Measurements from ENCODE around the gene TSPAN18.

TSPAN18 gene

DNA sequence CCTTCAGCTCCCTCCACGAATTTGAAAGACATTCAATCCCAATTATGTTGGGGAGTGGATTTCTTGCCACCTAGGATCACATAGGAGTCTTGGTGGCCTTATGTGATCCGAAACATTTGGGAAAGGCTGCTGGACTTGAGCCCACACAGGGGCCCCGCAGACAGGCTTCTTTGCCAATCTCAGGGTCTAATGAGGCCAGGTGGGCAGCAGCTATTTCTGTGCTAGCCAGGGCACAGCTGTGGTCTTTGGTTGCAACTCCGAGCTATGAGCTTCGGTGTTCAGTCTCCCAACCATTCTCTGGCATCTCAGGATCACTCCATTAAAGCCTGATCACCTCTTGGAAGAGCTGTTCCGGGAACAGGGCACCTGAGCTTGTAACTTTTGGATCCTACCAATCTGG, 139.5 kb downstream of the TSPAN18 start:
- no peak overlapping the region for H3K4me3 ChIP-seq (ENCODE audit: low read depth, low read length)
- CTCF ChIA-PET = interaction anchor here (0.7 to 1.3 kb wide), 3 partner anchors 21 to 70 kb away, joined by 3 to 9 read pairs (median 3); no protein-coding TSS in a partner anchor
- TF ChIP-seq ZIC2 (tag by site-specific recombination; IDR thresholded peaks at IDR 0.05) = no peak
- TF ChIP-seq ZNF530 (tag by site-specific recombination; IDR thresholded peaks at IDR 0.05; ENCODE audit: low read depth) = no peak
- TF ChIP-seq OVOL3 (tag by site-specific recombination; IDR thresholded peaks at IDR 0.05) = no peak
- no peak for TF ChIP-seq ZNF777 (tag by site-specific recombination; IDR thresholded peaks at IDR 0.05; ENCODE audit: borderline replicate concordance)
- TF ChIP-seq, protein P1, sequence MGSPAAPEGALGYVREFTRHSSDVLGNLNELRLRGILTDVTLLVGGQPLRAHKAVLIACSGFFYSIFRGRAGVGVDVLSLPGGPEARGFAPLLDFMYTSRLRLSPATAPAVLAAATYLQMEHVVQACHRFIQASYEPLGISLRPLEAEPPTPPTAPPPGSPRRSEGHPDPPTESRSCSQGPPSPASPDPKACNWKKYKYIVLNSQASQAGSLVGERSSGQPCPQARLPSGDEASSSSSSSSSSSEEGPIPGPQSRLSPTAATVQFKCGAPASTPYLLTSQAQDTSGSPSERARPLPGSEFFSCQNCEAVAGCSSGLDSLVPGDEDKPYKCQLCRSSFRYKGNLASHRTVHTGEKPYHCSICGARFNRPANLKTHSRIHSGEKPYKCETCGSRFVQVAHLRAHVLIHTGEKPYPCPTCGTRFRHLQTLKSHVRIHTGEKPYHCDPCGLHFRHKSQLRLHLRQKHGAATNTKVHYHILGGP (tag by site-specific recombination; IDR thresholded peaks at IDR 0.05) = no peak
- TF ChIP-seq ZNF175 (tag by site-specific recombination; IDR thresholded peaks at IDR 0.05) = no peak
- TF ChIP-seq ZNF138 (tag by site-specific recombination; IDR thresholded peaks at IDR 0.05; ENCODE audit: borderline replicate concordance) = no peak
- TF ChIP-seq SALL2 (tag by site-specific recombination; IDR thresholded peaks at IDR 0.05; ENCODE audit: borderline replicate concordance) = no peak
- no peak for TF ChIP-seq ZNF623 (tag by site-specific recombination; IDR thresholded peaks at IDR 0.05)
- TF ChIP-seq ZNF350 (tag by site-specific recombination; IDR thresholded peaks at IDR 0.05) = no peak
- no peak for TF ChIP-seq ZNF140 (tag by site-specific recombination; IDR thresholded peaks at IDR 0.05)
- TF ChIP-seq, protein P2, sequence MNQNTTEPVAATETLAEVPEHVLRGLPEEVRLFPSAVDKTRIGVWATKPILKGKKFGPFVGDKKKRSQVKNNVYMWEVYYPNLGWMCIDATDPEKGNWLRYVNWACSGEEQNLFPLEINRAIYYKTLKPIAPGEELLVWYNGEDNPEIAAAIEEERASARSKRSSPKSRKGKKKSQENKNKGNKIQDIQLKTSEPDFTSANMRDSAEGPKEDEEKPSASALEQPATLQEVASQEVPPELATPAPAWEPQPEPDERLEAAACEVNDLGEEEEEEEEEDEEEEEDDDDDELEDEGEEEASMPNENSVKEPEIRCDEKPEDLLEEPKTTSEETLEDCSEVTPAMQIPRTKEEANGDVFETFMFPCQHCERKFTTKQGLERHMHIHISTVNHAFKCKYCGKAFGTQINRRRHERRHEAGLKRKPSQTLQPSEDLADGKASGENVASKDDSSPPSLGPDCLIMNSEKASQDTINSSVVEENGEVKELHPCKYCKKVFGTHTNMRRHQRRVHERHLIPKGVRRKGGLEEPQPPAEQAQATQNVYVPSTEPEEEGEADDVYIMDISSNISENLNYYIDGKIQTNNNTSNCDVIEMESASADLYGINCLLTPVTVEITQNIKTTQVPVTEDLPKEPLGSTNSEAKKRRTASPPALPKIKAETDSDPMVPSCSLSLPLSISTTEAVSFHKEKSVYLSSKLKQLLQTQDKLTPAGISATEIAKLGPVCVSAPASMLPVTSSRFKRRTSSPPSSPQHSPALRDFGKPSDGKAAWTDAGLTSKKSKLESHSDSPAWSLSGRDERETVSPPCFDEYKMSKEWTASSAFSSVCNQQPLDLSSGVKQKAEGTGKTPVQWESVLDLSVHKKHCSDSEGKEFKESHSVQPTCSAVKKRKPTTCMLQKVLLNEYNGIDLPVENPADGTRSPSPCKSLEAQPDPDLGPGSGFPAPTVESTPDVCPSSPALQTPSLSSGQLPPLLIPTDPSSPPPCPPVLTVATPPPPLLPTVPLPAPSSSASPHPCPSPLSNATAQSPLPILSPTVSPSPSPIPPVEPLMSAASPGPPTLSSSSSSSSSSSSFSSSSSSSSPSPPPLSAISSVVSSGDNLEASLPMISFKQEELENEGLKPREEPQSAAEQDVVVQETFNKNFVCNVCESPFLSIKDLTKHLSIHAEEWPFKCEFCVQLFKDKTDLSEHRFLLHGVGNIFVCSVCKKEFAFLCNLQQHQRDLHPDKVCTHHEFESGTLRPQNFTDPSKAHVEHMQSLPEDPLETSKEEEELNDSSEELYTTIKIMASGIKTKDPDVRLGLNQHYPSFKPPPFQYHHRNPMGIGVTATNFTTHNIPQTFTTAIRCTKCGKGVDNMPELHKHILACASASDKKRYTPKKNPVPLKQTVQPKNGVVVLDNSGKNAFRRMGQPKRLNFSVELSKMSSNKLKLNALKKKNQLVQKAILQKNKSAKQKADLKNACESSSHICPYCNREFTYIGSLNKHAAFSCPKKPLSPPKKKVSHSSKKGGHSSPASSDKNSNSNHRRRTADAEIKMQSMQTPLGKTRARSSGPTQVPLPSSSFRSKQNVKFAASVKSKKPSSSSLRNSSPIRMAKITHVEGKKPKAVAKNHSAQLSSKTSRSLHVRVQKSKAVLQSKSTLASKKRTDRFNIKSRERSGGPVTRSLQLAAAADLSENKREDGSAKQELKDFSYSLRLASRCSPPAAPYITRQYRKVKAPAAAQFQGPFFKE (tag by site-specific recombination; IDR thresholded peaks at IDR 0.05; ENCODE audit: borderline replicate concordance) = no peak
- no peak for TF ChIP-seq WT1 (tag by site-specific recombination; IDR thresholded peaks at IDR 0.05)
- TF ChIP-seq ZNF621 (tag by site-specific recombination; IDR thresholded peaks at IDR 0.05) = no peak
- no peak for TF ChIP-seq ZNF664 (tag by site-specific recombination; IDR thresholded peaks at IDR 0.05)
- TF ChIP-seq, protein P3, sequence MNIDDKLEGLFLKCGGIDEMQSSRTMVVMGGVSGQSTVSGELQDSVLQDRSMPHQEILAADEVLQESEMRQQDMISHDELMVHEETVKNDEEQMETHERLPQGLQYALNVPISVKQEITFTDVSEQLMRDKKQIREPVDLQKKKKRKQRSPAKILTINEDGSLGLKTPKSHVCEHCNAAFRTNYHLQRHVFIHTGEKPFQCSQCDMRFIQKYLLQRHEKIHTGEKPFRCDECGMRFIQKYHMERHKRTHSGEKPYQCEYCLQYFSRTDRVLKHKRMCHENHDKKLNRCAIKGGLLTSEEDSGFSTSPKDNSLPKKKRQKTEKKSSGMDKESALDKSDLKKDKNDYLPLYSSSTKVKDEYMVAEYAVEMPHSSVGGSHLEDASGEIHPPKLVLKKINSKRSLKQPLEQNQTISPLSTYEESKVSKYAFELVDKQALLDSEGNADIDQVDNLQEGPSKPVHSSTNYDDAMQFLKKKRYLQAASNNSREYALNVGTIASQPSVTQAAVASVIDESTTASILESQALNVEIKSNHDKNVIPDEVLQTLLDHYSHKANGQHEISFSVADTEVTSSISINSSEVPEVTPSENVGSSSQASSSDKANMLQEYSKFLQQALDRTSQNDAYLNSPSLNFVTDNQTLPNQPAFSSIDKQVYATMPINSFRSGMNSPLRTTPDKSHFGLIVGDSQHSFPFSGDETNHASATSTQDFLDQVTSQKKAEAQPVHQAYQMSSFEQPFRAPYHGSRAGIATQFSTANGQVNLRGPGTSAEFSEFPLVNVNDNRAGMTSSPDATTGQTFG (tag by site-specific recombination; IDR thresholded peaks at IDR 0.05; ENCODE audit: borderline replicate concordance) = no peak
- no peak for TF ChIP-seq ZNF560 (tag by site-specific recombination; IDR thresholded peaks at IDR 0.05; ENCODE audit: borderline replicate concordance)
- TF ChIP-seq KLF7 (tag by site-specific recombination; IDR thresholded peaks at IDR 0.05; ENCODE audit: borderline replicate concordance) = no peak
- TF ChIP-seq ZNF157 (tag by site-specific recombination; IDR thresholded peaks at IDR 0.05) = no peak
- no peak for TF ChIP-seq ZFP37 (tag by site-specific recombination; IDR thresholded peaks at IDR 0.05)
- POLR2A ChIA-PET = no interaction called here
- H3K27ac ChIP-seq (ENCODE audit: extremely low read depth, low read depth, low read length) = no peak overlapping the region
- H3K9me3 ChIP-seq (ENCODE audit: control insufficient read depth, insufficient read depth, low read depth, low read length) = no peaks in the 10 kb centered on the region
- peaks cover 10% of the 10 kb centered on the region for H3K4me1 ChIP-seq (ENCODE audit: control insufficient read depth, insufficient read depth, low read length)
- H3K36me3 ChIP-seq (ENCODE audit: control insufficient read depth in 2 of 2, insufficient read depth in 1 of 2, low read length in 2 of 2) = no peaks in the 10 kb centered on the region
